Measurements from ENCODE around the gene PIGB. TPM values are rescaled to one million over a fixed set of nuclear protein-coding genes. Genes with fewer than 3 reads are reported as not detected.

PIGB gene
- 12.2 and 20.3 TPM in 2 replicates for total RNA-seq

DNA sequence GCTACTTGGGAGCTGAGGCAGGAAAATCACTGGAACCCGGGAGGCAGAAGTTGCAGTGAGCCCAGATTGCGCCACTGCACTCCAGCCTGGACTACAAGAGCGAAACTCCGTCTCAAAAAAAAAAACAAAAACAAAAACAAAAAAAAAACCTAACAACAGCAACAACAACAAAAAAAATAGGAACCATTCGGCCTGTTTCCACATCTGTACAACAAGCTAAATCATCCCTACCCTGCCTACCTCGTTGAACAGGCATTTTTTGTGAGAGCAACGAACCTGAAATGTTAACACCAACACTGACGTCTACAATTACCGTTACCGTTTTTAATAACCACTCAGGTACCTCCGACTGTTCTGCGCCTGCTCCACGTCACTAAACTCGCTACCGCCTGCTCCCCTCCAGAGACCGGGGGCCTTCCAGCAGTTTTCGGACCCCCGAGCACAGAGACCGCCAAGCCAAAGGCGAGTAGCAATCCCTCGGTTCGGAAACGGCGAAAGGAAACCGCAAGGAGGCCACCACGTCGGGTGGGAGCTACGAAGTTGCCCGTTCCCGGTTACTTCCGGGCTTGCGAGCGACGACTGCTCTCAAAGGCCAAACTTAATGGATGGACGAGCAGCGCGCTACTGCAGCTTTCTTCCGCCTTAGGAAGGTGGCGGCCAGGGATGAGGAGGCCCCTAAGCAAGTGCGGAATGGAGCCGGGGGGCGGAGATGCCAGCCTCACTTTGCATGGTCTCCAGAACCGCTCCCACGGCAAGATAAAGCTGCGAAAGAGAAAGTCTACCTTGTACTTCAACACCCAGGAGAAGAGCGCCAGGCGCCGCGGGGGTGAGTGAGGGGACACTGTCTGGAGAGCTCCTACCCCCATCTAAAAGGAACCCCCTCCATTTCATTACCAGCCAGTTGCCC lies at the start of gene PIGB, which contains the start of gene PIGBOS1:
PIGB (plus strand) TSS at position 635 of the 907 bp plus-strand sequence; CDS start at position 664, 29 bp downstream.
PIGBOS1 (minus strand) TSS at position 536 of the 907 bp plus-strand sequence. CDS start 1,331 bp downstream, outside the sequence.
- TF ChIP-seq, protein P1, sequence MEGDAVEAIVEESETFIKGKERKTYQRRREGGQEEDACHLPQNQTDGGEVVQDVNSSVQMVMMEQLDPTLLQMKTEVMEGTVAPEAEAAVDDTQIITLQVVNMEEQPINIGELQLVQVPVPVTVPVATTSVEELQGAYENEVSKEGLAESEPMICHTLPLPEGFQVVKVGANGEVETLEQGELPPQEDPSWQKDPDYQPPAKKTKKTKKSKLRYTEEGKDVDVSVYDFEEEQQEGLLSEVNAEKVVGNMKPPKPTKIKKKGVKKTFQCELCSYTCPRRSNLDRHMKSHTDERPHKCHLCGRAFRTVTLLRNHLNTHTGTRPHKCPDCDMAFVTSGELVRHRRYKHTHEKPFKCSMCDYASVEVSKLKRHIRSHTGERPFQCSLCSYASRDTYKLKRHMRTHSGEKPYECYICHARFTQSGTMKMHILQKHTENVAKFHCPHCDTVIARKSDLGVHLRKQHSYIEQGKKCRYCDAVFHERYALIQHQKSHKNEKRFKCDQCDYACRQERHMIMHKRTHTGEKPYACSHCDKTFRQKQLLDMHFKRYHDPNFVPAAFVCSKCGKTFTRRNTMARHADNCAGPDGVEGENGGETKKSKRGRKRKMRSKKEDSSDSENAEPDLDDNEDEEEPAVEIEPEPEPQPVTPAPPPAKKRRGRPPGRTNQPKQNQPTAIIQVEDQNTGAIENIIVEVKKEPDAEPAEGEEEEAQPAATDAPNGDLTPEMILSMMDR (IDR thresholded peaks at IDR 0.05; ENCODE audit: insufficient read depth, low read depth, low read length), result no peak
- peak within 1 kb of the TSS; percentile 98 for H3K4me3 ChIP-seq (ENCODE audit: low read depth, low read length)
- peak; percentile 92 for DNase-seq (ENCODE audit: low read depth)

DNA sequence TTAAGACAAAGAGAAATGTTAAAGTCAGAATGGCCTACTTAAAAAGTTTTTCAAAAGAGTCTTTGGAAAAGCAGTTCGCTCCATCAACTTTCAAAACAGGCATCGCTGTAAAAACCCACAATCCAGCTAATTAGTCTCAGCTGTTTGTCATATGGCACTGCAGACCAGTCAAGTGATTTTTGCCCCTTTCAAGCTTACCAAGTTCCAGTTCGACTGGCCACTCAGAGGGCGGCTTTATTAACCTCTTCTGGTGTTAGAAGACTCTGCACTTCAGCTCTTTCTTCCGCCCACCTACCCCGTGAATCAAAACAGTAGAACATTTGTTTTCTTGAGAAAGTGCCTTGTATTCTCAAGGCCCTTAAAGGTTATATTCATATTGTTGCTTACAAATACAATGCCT lies 48.7 kb upstream of the PIGB start:
- TF ChIP-seq, protein P1 (IDR thresholded peaks at IDR 0.05; ENCODE audit: insufficient read depth, low read depth, low read length), result no peak
- H3K4me3 ChIP-seq (ENCODE audit: low read depth, low read length), result no peak overlapping the region
- no peak for DNase-seq (ENCODE audit: low read depth)

DNA sequence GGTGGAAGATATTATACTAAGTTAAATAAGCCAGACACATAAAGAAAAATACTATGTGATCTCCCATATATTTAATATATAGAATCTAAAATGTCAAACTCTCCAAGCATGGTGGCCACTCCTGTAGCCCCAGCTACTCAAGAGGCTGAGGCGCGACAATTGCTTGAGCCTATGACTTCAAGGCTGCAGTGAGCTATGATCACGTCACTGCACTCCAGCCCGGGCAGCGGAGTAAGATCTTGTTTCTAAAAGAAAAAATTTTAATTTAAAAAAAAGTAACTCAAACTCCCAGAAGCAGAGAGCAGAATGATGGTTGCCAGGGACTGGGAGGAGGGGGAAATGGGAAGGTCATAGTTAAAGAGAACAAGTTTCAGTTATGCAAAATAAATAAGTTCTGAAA lies 42.7 kb upstream of the PIGB start:
- DNase-seq (ENCODE audit: low read depth), result no peak
- TF ChIP-seq, protein P1 (IDR thresholded peaks at IDR 0.05; ENCODE audit: insufficient read depth, low read depth, low read length), result no peak
- no peak overlapping the region for H3K4me3 ChIP-seq (ENCODE audit: low read depth, low read length)

DNA sequence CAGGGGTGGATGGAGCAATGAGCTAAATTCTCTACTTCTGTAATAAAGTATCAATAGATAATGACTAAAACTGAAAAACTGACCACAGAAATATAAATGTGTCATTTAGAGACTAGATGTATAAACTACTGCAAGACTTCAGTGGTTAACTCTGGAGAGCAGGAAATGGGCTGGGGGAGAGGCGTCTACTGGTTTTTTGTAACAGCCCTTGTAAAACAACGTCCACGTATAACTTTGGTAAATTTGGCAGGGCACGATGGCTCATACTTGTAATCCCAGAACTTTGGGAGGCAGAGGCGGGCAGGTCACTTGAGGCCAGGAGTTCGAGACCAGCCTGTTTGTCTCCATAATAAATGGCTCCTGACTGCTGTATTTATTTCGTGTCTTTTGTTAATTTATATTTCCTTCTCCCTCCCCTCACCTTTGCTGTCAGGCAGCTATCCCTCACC lies 41.9 kb upstream of the PIGB start:
- TF ChIP-seq, protein P1 (IDR thresholded peaks at IDR 0.05; ENCODE audit: insufficient read depth, low read depth, low read length), result no peak
- H3K4me3 ChIP-seq (ENCODE audit: low read depth, low read length), result no peak overlapping the region
- DNase-seq (ENCODE audit: low read depth), result peak; percentile 97

GRCh38 chr15:55277715-55278114 lies 41.3 kb upstream of the PIGB start:
- DNase-seq (ENCODE audit: low read depth), result no peak
- no peak overlapping the region for H3K4me3 ChIP-seq (ENCODE audit: low read depth, low read length)
- TF ChIP-seq, protein P1 (IDR thresholded peaks at IDR 0.05; ENCODE audit: insufficient read depth, low read depth, low read length), result no peak

DNA sequence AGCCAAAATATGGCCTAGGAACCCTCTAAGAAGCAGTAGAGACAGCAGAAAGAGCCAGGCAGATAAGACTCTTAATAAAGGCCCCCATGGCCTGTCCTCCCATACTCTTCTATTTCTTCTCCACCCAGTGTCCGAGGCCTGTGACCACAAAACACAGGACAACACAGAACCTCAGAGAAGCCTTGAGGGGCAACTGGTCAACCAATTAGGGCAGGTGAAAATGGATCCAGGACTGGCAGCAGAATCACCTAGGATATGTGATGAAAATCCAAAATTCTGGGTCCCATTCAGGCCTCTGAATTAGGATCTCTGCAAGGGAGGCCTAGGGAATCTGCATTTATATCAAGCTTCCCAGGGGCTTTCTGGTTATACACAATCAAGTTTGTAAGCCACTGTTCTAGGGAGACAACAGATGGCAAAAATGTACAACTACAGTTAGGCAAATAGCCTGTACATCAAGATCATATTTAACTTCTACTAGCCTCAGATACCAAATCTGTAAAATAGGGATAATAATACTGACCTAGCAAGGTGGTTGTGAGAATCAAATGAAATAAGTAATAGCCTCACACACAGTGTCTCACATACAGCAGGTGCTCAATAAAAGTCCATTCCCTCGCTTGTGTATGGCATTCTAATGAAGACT lies 39.8 kb upstream of the PIGB start:
- TF ChIP-seq, protein P1 (IDR thresholded peaks at IDR 0.05; ENCODE audit: insufficient read depth, low read depth, low read length), result no peak
- no peak for DNase-seq (ENCODE audit: low read depth)
- H3K4me3 ChIP-seq (ENCODE audit: low read depth, low read length), result no peak overlapping the region
